SH-SY5Y (cell line): ENCODE measurements around the gene NKX2-1.

Experiments used
- GATA2 ChIP-seq: IDR thresholded peaks from 2 replicates; pipeline ENCODE4 v1.6.1; 2011; ENCODE audit warnings: mild to moderate bottlenecking, low read depth, low read length
- GATA3 ChIP-seq: IDR thresholded peaks from 2 replicates; pipeline ENCODE4 v1.6.1; 2011; ENCODE audit warnings: low read depth, mild to moderate bottlenecking, low read length, moderate library complexity

- no peak for TF ChIP-seq GATA3
- TF ChIP-seq GATA2, result no peak
These were observed 4.3 kb upstream of the NKX2-1 start for GRCh38 chr14:36524220-36524837.
